Upper lobe of left lung (tissue), 4 donors: Measurements from ENCODE around the gene GCGR.

Source experiments
- POLR2A ChIP-seq, 4 donors: fragments of 450-650 bp; IDR thresholded peaks; one replicate each; pipeline ENCODE4 v1.5.1; 2016 to 2017; ENCODE audit warnings: antibody characterized with exemption in 4 of 4, mild to moderate bottlenecking in 2 of 4
- POLR2AphosphoS5 ChIP-seq, 2 donors: sonication (generic); formaldehyde crosslinking; IDR thresholded peaks; one replicate each; pipeline ENCODE4 v1.5.1; 2017; ENCODE audit warnings: antibody characterized with exemption in 2 of 2

- no peak for TF ChIP-seq POLR2AphosphoS5 (IDR thresholded peaks at IDR 0.05)
- no peak for TF ChIP-seq POLR2A (IDR thresholded peaks at IDR 0.05)
Observed at GRCh38 chr17:81822996-81823819, 19.3 kb downstream of the GCGR start.
